ENCODE results near the gene SYNPO.

SYNPO gene

DNA sequence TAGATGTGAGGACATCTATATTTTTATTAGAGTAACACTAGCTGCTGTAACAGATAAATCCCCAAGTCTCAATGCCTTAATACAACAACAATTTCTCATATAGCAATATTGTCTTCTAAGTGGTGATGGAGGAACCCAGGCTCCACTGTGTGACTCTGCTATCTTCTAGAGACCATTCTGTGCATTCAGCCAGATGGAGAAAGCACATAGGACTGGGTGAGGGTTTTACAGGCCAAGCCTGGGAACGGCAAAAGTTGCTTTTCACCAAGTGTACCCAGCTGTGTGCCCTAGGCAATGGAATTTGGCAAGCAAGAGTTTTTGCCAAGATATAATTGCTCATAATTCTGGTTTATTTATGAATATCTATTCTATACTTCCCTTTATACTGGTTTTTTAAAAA lies 48.7 kb downstream of the SYNPO start:
- Histone ChIP-seq H2AFZ (ENCODE audit: low read length) (no peak overlapping the region), H3K27me3 (replicated peaks; ENCODE audit: insufficient read depth, low read length) (no peaks in the 10 kb centered on the region), H4K20me1 (ENCODE audit: insufficient read depth, low read length) (no peaks in the 10 kb centered on the region), H3K79me2 (ENCODE audit: low read length) (no peaks in the 10 kb centered on the region), H3K4me1 (ENCODE audit: low read length) (no peaks in the 10 kb centered on the region), H3K27ac (ENCODE audit: low read length) (no peak overlapping the region), H3K9me3 (replicated peaks; ENCODE audit: insufficient read depth, low read length) (no peaks in the 10 kb centered on the region), H3K4me2 (ENCODE audit: low read depth, low read length) (no peak overlapping the region), H3K9ac (ENCODE audit: low read length) (no peak overlapping the region), H3K9me2 (replicated peaks; ENCODE audit: insufficient read depth, low read length) (no peaks in the 10 kb centered on the region), H3F3A (ENCODE audit: insufficient read depth, low read length) (no peaks in the 10 kb centered on the region), H3K36me3 (replicated peaks; ENCODE audit: insufficient read depth, low read length) (peaks cover 11% of the 10 kb centered on the region), H3K4me3 (ENCODE audit: low read length) (no peak overlapping the region)
- DNase-seq: no peak
- TF ChIP-seq EZH2phosphoT487 (IDR thresholded peaks at IDR 0.05; ENCODE audit: low read length) (no peak), EZH2 (optimal IDR thresholded peaks at IDR 0.05; ENCODE audit: low read depth, low read length) (no peak)
- TF ChIP-seq, protein P1, sequence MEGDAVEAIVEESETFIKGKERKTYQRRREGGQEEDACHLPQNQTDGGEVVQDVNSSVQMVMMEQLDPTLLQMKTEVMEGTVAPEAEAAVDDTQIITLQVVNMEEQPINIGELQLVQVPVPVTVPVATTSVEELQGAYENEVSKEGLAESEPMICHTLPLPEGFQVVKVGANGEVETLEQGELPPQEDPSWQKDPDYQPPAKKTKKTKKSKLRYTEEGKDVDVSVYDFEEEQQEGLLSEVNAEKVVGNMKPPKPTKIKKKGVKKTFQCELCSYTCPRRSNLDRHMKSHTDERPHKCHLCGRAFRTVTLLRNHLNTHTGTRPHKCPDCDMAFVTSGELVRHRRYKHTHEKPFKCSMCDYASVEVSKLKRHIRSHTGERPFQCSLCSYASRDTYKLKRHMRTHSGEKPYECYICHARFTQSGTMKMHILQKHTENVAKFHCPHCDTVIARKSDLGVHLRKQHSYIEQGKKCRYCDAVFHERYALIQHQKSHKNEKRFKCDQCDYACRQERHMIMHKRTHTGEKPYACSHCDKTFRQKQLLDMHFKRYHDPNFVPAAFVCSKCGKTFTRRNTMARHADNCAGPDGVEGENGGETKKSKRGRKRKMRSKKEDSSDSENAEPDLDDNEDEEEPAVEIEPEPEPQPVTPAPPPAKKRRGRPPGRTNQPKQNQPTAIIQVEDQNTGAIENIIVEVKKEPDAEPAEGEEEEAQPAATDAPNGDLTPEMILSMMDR (IDR thresholded peaks at IDR 0.05; ENCODE audit: low read length): no peak

DNA sequence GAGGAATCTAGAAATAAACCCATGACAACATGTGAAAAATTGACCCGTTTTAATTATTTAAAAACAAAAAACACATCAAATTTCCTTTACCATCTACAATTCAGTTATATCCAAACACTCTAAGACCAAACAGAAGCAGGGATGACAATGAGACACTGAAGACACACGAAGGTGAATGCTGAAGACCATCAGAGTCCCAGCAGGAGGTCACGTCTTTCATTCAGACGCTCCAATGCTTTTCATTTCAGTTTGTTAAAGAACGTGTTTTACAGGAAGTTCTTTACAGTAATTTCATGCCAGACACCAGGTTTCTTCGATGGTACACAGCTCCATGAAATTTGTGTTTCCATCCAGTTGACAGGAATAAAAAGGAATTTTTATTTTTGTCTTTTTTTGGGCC lies 50.3 kb downstream of the SYNPO start:
- no peak overlapping the region for H2AFZ ChIP-seq (ENCODE audit: low read length)
- no peak overlapping the region for H3K4me3 ChIP-seq (ENCODE audit: low read length)
- H3K9ac ChIP-seq (ENCODE audit: low read length): no peak overlapping the region
- no peak for TF ChIP-seq EZH2 (optimal IDR thresholded peaks at IDR 0.05; ENCODE audit: low read depth, low read length)
- peaks cover 11% of the 10 kb centered on the region for H3K36me3 ChIP-seq (replicated peaks; ENCODE audit: insufficient read depth, low read length)
- H3K4me2 ChIP-seq (ENCODE audit: low read depth, low read length): no peak overlapping the region
- H3K27ac ChIP-seq (ENCODE audit: low read length): no peak overlapping the region
- no peaks in the 10 kb centered on the region for H3K79me2 ChIP-seq (ENCODE audit: low read length)
- no peaks in the 10 kb centered on the region for H3K27me3 ChIP-seq (replicated peaks; ENCODE audit: insufficient read depth, low read length)
- no peaks in the 10 kb centered on the region for H4K20me1 ChIP-seq (ENCODE audit: insufficient read depth, low read length)
- H3F3A ChIP-seq (ENCODE audit: insufficient read depth, low read length): no peaks in the 10 kb centered on the region
- H3K9me3 ChIP-seq (replicated peaks; ENCODE audit: insufficient read depth, low read length): no peaks in the 10 kb centered on the region
- H3K4me1 ChIP-seq (ENCODE audit: low read length): no peaks in the 10 kb centered on the region
- no peak for DNase-seq
- H3K9me2 ChIP-seq (replicated peaks; ENCODE audit: insufficient read depth, low read length): no peaks in the 10 kb centered on the region

DNA sequence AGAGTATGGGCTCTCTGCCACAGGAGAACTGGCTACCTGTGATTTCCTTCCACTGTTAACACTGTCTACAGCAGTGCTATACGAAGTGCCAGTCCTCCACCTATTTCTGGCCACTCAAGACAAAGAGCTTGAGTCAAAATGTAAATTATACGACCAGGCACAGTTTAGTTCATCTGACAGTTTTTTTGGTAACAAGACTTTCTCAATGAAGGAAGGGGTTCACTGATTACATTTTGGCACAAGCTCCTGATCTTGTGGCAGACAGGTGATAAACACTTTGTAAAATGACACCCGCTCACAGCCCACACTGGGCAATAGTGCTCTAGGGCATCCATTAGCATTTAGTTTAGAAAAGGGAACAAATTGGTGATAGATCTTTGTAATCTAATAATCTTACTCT lies 51.8 kb downstream of the SYNPO start:
- Histone ChIP-seq H3K79me2 (ENCODE audit: low read length) (no peaks in the 10 kb centered on the region), H3K27ac (ENCODE audit: low read length) (no peak overlapping the region), H3K9me2 (replicated peaks; ENCODE audit: insufficient read depth, low read length) (no peaks in the 10 kb centered on the region), H3F3A (ENCODE audit: insufficient read depth, low read length) (no peaks in the 10 kb centered on the region), H3K27me3 (replicated peaks; ENCODE audit: insufficient read depth, low read length) (no peaks in the 10 kb centered on the region), H4K20me1 (ENCODE audit: insufficient read depth, low read length) (no peaks in the 10 kb centered on the region), H3K4me1 (ENCODE audit: low read length) (no peaks in the 10 kb centered on the region), H3K4me2 (ENCODE audit: low read depth, low read length) (no peak overlapping the region), H3K36me3 (replicated peaks; ENCODE audit: insufficient read depth, low read length) (peaks cover 17% of the 10 kb centered on the region), H2AFZ (ENCODE audit: low read length) (no peak overlapping the region), H3K9ac (ENCODE audit: low read length) (no peak overlapping the region), H3K4me3 (ENCODE audit: low read length) (no peak overlapping the region), H3K9me3 (replicated peaks; ENCODE audit: insufficient read depth, low read length) (no peaks in the 10 kb centered on the region)
- TF ChIP-seq EZH2phosphoT487 (IDR thresholded peaks at IDR 0.05; ENCODE audit: low read length) (no peak), EZH2 (optimal IDR thresholded peaks at IDR 0.05; ENCODE audit: low read depth, low read length) (no peak)
- TF ChIP-seq, protein P1 (IDR thresholded peaks at IDR 0.05; ENCODE audit: low read length): no peak
- DNase-seq: no peak

- TF ChIP-seq EZH2 (optimal IDR thresholded peaks at IDR 0.05; ENCODE audit: low read depth, low read length): no peak
- TF ChIP-seq, protein P1 (IDR thresholded peaks at IDR 0.05; ENCODE audit: low read length): no peak
- TF ChIP-seq EZH2phosphoT487 (IDR thresholded peaks at IDR 0.05; ENCODE audit: low read length): no peak
- no peaks in the 10 kb centered on the region for H3K9me2 ChIP-seq (replicated peaks; ENCODE audit: insufficient read depth, low read length)
- no peak overlapping the region for H2AFZ ChIP-seq (ENCODE audit: low read length)
- peaks cover 16% of the 10 kb centered on the region for H3K79me2 ChIP-seq (ENCODE audit: low read length)
- H4K20me1 ChIP-seq (ENCODE audit: insufficient read depth, low read length): 0 out of 2 replicates have a peak, but pooled peaks cover under 1% of the 10 kb centered on the region
- DNase-seq: no peak
- H3K4me3 ChIP-seq (ENCODE audit: low read length): no peak overlapping the region
- H3K4me1 ChIP-seq (ENCODE audit: low read length): peaks cover 4% of the 10 kb centered on the region
- H3K27me3 ChIP-seq (replicated peaks; ENCODE audit: insufficient read depth, low read length): no peaks in the 10 kb centered on the region
- H3K36me3 ChIP-seq (replicated peaks; ENCODE audit: insufficient read depth, low read length): peaks cover 20% of the 10 kb centered on the region
- H3F3A ChIP-seq (ENCODE audit: insufficient read depth, low read length): no peaks in the 10 kb centered on the region
- no peak overlapping the region for H3K27ac ChIP-seq (ENCODE audit: low read length)
- H3K9me3 ChIP-seq (replicated peaks; ENCODE audit: insufficient read depth, low read length): no peaks in the 10 kb centered on the region
- no peak overlapping the region for H3K9ac ChIP-seq (ENCODE audit: low read length)
- H3K4me2 ChIP-seq (ENCODE audit: low read depth, low read length): no peak overlapping the region
Observed at GRCh38 chr5:150694612-150695011, 54.2 kb downstream of the SYNPO start.
